Stomach (tissue), 9 donors: ENCODE data around the gene HMCES. TPM values are rescaled to one million over a fixed set of nuclear protein-coding genes. Genes with fewer than 3 reads are reported as not detected.

Experiments used
- DNase-seq, 2 donors: peaks; one replicate each; pipeline versions ENCODE4 v3.0.0 to v3.0.0-alpha.2; 2013 to 2019
- H3K27ac ChIP-seq, 5 donors: fragments of 200-600 bp in 4 of 5; sonication (generic) in 4 of 5; one replicate each; pipeline ENCODE4 v1.5.1; 2013 to 2019; ENCODE audit warnings: mild to moderate bottlenecking in 1 of 5, moderate library complexity in 1 of 5
- H3K27me3 ChIP-seq, 3 donors: fragments of 200-600 bp; sonication (generic); one replicate each; pipeline ENCODE4 v1.5.1; 2017 to 2019; ENCODE audit warnings: mixed run types in 1 of 3
- H3K36me3 ChIP-seq, 4 donors: fragments of 200-600 bp; sonication (generic); 1 replicate in 3 of 4; 2 replicates in 1 of 4; pipeline ENCODE4 v1.5.1; 2016 to 2019
- H3K4me1 ChIP-seq, 4 donors: fragments of 200-600 bp; sonication (generic); one replicate each; pipeline ENCODE4 v1.5.1; 2016 to 2019
- H3K4me3 ChIP-seq, 4 donors: fragments of 200-600 bp; sonication (generic) in 3 of 4; one replicate each; pipeline ENCODE4 v1.5.1; 2016 to 2019; ENCODE audit warnings: mild to moderate bottlenecking in 1 of 4
- H3K9me3 ChIP-seq, 4 donors: fragments of 200-600 bp; sonication (generic); one replicate each; pipeline ENCODE4 v1.5.1; 2016 to 2019
- EP300 ChIP-seq: sonication (generic); formaldehyde crosslinking; IDR thresholded peaks from one replicate; pipeline ENCODE4 v1.6.1; 2017; ENCODE audit warnings: antibody characterized with exemption
- POLR2A ChIP-seq, 4 donors: fragments of 450-650 bp; IDR thresholded peaks; one replicate each; pipeline ENCODE4 v1.6.1; 2016; ENCODE audit warnings: antibody characterized with exemption in 4 of 4, control low read depth in 2 of 4, mild to moderate bottlenecking in 1 of 4, moderate library complexity in 1 of 4
- POLR2AphosphoS5 ChIP-seq, 3 donors: sonication (generic); formaldehyde crosslinking; IDR thresholded peaks; one replicate each; pipeline ENCODE4 v1.6.1; 2016; ENCODE audit warnings: antibody characterized with exemption in 3 of 3
- WGBS, 5 donors: extraction: QIAGEN DNeasy Blood & Tissue Kit in 3 of 5; methylation state at CpG; one replicate each; pipeline versions ENCODE4 v1.1.5 to v1.1.7; 2013 to 2018; 5-methylcytosine and 5-hydroxymethylcytosine counted together
- intact Hi-C: fragments of 100-400 bp; cut with DNase I; formaldehyde crosslinking; loops from one replicate; pipeline ENCODE4 v1.15.1; 2023; ENCODE audit warnings: low total_unique reads
- polyA plus RNA-seq, 3 donors: library from polyadenylated mRNA; stranded (reverse); fragments of 200-250 nt; gene quantifications; one replicate each; pipeline ENCODE4 v1.2.3, GENCODE V29; 2013
- total RNA-seq, 5 donors: library from RNA; depleted of rRNA; stranded (reverse); fragments of >200 nt; gene quantifications; one replicate each; pipeline versions ENCODE4 v1.1.0 to v1.2.3, GENCODE V29; 2014 to 2016
- TF ChIP-seq, protein P1 (sequence below), 7 experiments: fragments of 450-650 bp in 4 of 7; fragments of 200-600 bp in 3 of 7; sonication (generic) in 3 of 7; IDR thresholded peaks; one replicate each; pipeline ENCODE4 v1.5.1; 2016 to 2019; ENCODE audit warnings: antibody characterized with exemption in 7 of 7, control low read depth in 2 of 7, mild to moderate bottlenecking in 1 of 7
- donor health status: healthy with polysubstance abuse.
- donor health status: Bipolar disorder and iron deficiency.
- donor health status: healthy.

Gene HMCES
- total and polyA plus RNA-seq, 8 donors, result 16.4 to 80.5 (median 24.6) TPM

DNA sequence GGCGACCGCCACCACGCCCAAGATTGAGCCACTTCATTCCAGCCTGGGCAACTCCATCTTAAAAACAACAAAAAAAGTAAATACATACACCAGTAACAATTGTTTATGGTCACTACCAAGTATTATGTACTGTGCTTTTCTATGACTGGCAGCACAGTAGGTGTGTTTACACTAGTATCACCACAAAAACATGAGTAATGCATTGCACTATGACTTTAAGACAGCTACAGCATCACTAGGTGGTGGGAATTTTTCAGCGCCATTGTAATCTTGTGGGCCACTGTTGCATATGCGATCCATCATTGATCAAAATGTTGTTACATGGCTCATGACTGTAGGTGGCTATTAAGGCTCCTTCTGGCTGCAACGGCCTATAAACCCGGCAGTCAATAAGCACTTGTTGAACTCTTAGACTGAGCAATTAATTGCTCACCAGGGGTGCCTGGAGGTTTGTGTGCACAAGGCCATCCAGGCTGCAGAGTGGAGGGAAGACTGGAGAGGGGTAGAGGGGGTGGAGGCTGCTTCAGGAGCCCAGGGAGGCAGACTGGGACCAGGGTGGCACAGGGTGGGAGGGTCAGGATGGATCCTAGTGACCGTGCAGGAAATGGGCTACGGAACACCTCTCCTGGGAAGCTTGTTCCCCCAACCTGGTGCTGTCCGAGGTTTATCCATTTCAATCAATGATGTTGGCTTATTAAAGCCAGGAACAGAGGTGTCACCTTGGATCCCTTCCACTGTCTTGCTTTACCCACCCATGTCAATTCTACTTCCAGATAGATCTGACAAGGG is 47.1 kb upstream of the HMCES start:
- no peaks in the 10 kb centered on the region for H3K36me3 ChIP-seq
- no peaks in the 10 kb centered on the region for H3K27me3 ChIP-seq
- H3K9me3 ChIP-seq, result no peaks in the 10 kb centered on the region
- H3K4me3 ChIP-seq, result no peak overlapping the region
- peak overlapping the region in 3 of 5 donors; percentile 12 to 88 (median 81) for H3K27ac ChIP-seq
- no peak for TF ChIP-seq POLR2A (IDR thresholded peaks at IDR 0.05)
- TF ChIP-seq, protein P1, sequence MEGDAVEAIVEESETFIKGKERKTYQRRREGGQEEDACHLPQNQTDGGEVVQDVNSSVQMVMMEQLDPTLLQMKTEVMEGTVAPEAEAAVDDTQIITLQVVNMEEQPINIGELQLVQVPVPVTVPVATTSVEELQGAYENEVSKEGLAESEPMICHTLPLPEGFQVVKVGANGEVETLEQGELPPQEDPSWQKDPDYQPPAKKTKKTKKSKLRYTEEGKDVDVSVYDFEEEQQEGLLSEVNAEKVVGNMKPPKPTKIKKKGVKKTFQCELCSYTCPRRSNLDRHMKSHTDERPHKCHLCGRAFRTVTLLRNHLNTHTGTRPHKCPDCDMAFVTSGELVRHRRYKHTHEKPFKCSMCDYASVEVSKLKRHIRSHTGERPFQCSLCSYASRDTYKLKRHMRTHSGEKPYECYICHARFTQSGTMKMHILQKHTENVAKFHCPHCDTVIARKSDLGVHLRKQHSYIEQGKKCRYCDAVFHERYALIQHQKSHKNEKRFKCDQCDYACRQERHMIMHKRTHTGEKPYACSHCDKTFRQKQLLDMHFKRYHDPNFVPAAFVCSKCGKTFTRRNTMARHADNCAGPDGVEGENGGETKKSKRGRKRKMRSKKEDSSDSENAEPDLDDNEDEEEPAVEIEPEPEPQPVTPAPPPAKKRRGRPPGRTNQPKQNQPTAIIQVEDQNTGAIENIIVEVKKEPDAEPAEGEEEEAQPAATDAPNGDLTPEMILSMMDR (IDR thresholded peaks at IDR 0.05), result no peak
- TF ChIP-seq POLR2AphosphoS5 (IDR thresholded peaks at IDR 0.05), result no peak
- no peak for TF ChIP-seq EP300
- intact Hi-C loops, result no loop called here
- 67 to 78% (median 75%) methylated on average over 10 of the region's 10 CpGs for WGBS, 5 donors
- H3K4me1 ChIP-seq, result peaks cover 0 to 27% (median 9%) of the 10 kb centered on the region in 4 donors
- DNase-seq, result no peak

DNA sequence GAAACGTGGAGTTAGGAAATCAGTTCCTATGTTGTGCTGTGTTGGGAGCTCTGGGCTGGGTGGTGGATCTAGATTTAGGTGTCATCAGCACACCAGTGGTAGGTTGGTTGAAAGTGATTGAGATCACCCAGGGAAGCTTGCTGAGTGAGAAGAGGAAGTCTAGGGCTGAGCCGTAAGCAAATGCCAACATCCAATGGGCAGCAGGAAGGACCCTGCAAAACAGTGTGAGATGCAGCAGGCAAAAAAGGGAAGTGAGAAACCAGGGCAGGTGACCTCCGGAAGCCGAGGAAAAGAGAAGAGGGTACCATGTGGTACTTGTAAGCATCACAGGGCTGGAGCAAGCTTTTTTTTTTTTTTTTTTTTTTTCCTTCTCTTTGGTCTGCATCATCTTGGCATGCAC is 45.1 kb upstream of the HMCES start:
- TF ChIP-seq POLR2AphosphoS5 (IDR thresholded peaks at IDR 0.05) (peak in 2 of 3 donors; percentile 5 to 25), POLR2A (IDR thresholded peaks at IDR 0.05) (no peak)
- TF ChIP-seq, protein P1 (IDR thresholded peaks at IDR 0.05), result no peak
- H3K36me3 ChIP-seq, result no peaks in the 10 kb centered on the region
- intact Hi-C loops, result no loop called here
- WGBS, 5 donors, result 60 to 72% (median 64%) methylated on average over 4 of the region's 4 CpGs
- H3K9me3 ChIP-seq, result no peaks in the 10 kb centered on the region
- H3K27ac ChIP-seq, result peak overlapping the region in 2 of 5 donors; percentile 61 to 81
- no peak overlapping the region for H3K4me3 ChIP-seq
- peaks cover 0 to 12% (median 4%) of the 10 kb centered on the region in 4 donors for H3K4me1 ChIP-seq
- DNase-seq, result peak; percentile 31 to 52
- no peaks in the 10 kb centered on the region for H3K27me3 ChIP-seq

DNA sequence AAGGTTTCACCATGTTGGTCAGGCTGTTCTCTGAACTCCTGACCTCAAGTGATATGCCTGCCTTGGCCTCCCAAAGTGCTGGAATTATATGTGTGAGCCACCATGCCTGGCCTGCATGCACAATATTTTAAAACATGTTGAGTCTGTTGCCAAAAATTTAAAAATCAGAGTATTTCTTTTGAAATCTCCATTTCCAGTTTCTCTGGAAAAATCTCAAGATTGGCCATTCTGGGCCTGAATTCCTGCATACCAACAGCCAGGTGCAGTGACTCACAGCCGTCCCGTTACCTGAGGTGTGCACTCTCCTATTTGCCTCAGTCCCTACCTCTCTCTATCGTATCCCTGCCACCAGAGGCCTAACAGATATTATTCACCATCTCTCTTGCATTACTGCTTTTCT is 44.2 kb upstream of the HMCES start:
- Histone ChIP-seq H3K4me3 (no peak overlapping the region), H3K36me3 (no peaks in the 10 kb centered on the region), H3K9me3 (no peaks in the 10 kb centered on the region), H3K27me3 (no peaks in the 10 kb centered on the region), H3K27ac (peak overlapping the region in 2 of 5 donors; percentile 56 to 57), H3K4me1 (peaks cover 0 to 4% (median 0%) of the 10 kb centered on the region in 4 donors)
- WGBS, 5 donors, result 88 to 95% (median 89%) methylated on average over 3 of the region's 3 CpGs
- intact Hi-C loops, result no loop called here
- no peak for DNase-seq
- TF ChIP-seq EP300 (no peak), POLR2AphosphoS5 (IDR thresholded peaks at IDR 0.05) (no peak), POLR2A (IDR thresholded peaks at IDR 0.05) (no peak)
- TF ChIP-seq, protein P1 (IDR thresholded peaks at IDR 0.05), result no peak

DNA sequence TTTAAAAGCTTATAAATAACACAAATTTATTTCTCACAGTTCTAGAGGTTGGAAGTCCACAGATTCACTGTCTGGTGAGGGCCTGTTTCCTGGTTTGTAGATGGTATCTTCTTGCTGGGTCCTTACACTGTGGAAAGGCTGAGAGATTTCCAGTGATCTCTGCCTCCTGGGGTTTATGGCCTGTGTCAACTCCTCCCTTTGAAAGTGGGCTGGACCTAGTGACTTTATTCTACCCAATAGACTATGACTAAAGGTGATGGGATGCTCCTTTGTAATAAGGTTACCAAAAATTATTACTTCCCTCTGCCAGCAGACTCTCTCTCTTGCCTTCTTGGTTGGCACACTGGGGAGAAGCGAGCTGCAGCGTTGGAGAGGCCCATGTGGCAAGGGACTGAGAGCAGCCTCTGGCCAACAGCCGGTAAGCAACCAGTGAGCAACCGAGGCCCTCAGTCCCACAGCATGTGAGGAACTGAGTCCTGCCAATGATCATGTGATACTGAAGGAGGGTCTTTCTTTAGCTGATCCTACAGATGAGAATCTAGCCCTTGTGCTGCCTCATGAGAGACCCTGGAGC is 43.2 kb upstream of the HMCES start:
- no peak for TF ChIP-seq EP300
- TF ChIP-seq, protein P1 (IDR thresholded peaks at IDR 0.05), result no peak
- no peak for TF ChIP-seq POLR2A (IDR thresholded peaks at IDR 0.05)
- no peak for TF ChIP-seq POLR2AphosphoS5 (IDR thresholded peaks at IDR 0.05)
- no peaks in the 10 kb centered on the region for H3K27me3 ChIP-seq
- peaks cover 0 to 9% (median 0%) of the 10 kb centered on the region in 4 donors for H3K4me1 ChIP-seq
- intact Hi-C loops, result no loop called here
- no peaks in the 10 kb centered on the region for H3K36me3 ChIP-seq
- H3K4me3 ChIP-seq, result no peak overlapping the region
- no peak for DNase-seq
- WGBS, 5 donors, result 90 to 100% (median 94%) methylated on average over 4 of the region's 4 CpGs
- H3K9me3 ChIP-seq, result no peaks in the 10 kb centered on the region
- H3K27ac ChIP-seq, result peak overlapping the region in 1 of 5 donors; percentile 2
